Stimulated activated CD8-positive, alpha-beta memory T cell treated with anti-CD3 and anti-CD28 coated beads, Interleukin-7, amount 100 ng/mL, for 1 hour (primary cell): ENCODE data around the gene CFL1.
"Not testable (repeated sequence)": the region's sequence is repeated elsewhere in the genome, so short reads cannot be mapped to it uniquely, and the experiment has no call there.

Source experiments
- DNase-seq, 2 donors: peaks; one replicate each; pipeline ENCODE4 v3.0.0-alpha.2; 2020; ENCODE audit warnings: low read depth in 2 of 2

Gene CFL1

GRCh38 chr11:65859095-65859811 is 1.3 kb upstream of the CFL1 start:
- DNase-seq: peak; percentile 93 to 94

- no peak for DNase-seq
These were observed 704 bp upstream of the CFL1 start for GRCh38 chr11:65858681-65859087.

GRCh38 chr11:65857500-65857852 is 504 bp downstream of the CFL1 start:
- DNase-seq: peak in 1 of 2 donors; percentile 40

- peak; percentile 72 to 73 for DNase-seq
These were observed 1.1 kb downstream of the CFL1 start for GRCh38 chr11:65856689-65857499.

DNA sequence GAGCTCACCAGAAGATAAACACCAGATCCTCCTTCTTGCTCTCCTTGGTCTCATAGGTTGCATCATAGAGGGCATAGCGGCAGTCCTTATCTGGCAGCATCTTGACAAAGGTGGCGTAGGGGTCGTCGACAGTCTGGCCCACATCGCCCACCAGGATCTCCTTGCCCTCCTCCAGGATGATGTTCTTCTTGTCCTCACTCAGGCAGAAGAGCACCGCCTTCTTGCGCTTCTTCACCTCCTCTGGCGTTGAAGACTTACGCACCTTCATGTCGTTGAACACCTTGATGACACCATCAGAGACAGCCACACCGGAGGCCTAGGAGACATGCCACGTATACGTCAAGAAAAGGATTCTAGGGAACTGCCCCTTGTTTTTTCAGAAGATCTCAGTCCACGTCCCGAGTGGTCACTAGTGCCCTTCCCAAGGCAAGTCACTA is 2.0 kb downstream of the CFL1 start:
- DNase-seq: no peak

- DNase-seq: no peak
These were observed 2.8 kb downstream of the CFL1 start for GRCh38 chr11:65854852-65855837.

DNA sequence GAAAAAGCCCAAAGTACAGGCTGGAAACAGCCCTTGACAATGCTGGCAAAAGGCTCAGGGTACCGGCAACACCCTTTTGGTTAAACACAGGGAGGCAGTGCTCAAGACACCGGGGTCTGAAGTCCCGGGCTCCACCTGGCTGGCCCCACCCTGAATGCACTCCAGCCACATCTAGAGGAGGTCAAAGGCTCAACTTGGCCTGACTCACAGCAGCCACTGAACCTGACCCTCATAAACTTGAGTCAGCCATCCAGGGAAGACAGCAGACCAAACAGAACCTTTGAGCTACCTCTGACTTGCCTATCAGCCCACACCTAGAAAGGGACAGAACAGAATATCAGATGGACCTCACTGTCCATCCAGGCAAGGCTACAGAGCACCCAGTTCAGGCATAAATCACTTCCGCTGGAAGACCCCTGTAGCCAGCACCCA is 3.8 kb downstream of the CFL1 start:
- DNase-seq: no peak

DNA sequence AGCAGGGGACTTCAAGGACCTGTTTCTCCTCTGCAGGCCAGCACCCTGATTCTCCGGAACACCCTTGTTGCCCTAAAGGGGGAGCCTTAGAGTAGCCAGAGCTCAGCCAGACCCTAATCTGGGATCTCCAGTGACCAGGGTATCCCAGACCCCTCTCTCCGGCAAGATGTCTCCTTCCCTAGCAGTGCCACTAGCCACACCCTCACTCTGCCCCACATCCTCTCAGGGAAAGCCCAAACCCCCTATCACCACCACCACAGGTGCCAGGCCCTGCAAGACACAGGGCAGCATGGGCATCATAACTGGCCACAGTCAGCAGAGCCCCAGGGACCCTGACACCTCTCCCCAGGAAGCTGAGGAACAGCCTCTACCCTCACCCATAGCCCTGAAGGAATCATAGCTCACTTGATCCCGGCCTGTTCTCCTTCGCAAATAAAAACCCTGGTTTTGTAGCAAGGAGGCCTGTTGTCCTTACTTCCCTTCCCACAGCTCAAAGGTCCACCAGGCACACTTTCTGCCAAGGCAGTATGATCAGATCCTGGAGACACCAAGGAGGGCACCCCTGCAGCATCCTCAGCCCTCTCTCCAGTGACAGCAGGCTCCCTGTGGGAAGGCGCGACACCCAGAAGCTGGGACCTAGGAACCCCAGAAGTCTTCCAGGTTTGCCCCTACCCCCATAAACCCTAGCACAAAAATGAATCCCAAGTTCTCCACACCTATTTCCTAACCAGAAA is 4.6 kb downstream of the CFL1 start:
- no peak for DNase-seq

GRCh38 chr11:65852508-65853245 is 5.3 kb downstream of the CFL1 start:
- DNase-seq: no peak

DNA sequence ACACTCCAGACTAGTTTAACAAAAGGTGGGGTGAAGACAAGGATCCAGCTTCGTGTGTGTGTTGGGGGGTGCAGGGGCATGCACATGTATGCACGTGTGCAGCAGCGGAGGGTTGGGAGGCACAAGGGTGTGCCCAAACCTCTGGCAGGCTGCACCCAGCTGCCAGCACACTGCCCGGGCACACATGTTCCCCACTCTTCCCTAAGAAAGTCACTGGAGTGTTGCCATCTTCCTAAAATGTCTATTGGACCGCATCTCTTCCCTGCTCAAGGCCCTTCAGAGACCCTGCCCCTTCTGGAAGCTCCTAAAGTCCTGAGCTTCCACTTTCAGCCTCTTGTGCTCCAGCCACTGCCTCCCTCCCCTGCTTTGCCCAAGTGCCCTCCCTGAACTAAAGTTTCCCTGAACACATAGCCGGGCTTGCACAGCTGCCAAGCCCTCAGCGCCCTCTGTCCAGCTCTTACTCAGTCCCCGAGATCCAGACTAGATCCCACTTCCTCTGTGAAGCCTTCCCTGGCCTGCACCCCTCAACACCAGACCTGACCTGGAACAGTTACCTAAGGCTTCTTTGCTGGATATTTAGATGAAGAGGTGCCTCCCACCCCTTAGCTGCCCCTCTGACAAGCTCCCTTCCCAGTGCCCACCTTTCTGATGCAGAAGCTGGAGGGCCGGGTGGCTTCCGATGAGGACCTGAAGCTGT is 6.0 kb downstream of the CFL1 start:
- no peak for DNase-seq

GRCh38 chr11:65851083-65851579 is 6.8 kb downstream of the CFL1 start:
- no peak for DNase-seq

DNA sequence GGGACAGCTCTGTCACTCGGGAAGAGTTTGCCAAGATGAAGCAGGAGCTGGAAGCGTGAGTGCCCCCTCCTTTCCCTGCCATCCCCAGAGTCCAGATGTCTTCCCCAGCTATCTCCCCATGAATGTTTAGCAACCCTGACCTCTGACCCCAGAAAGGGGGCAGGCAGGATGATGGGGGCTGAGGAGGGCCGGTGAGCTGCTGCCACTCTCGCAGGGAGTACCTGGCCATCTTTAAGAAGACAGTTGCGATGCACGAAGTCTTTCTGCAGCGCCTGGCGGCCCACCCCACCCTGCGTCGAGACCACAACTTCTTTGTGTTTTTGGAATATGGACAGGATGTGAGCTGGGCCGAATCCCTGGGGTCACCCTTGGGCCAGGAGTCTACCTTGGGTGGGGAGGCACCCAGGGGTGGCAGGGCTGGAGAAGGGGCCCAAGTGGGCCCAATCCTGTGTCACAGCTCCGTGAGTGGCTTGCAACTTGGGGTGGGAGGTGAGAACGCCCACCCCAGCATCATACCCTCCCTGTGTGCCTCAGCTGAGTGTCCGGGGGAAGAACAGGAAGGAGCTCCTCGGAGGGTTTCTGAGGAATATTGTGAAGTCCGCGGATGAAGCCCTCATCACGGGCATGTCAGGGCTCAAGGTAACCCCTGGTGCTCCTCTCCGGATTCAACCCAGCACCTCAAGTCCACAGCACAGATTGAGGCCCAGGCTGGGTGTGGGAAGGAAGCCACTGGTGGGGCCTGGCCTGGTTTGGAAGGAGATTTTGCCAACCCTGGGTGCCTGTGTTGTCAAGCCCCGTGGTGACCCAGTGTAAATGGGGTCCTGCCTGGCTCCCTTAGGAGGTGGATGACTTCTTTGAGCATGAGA is 7.5 kb downstream of the CFL1 start:
- no peak for DNase-seq

DNA sequence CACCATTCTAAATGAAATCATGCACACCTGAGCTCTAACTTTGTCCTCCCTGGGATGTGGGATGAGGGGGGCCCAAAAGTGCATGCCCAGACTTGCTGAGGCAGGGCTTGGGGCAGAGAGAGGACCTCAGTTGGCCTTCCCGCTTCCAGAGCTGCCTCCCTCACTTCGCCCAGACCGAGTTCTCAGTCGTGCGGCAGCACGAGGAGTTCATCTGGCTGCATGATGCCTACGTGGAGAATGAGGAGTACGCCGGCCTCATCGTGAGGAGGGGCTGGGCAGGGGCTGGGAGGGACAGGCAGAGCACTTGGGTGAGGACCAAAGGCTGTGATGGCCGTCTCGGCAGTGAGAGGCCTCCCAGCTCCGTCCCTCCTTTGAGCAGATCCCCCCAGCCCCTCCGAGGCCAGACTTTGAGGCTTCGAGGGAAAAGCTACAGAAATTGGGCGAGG is 8.2 kb downstream of the CFL1 start:
- no peak for DNase-seq

DNA sequence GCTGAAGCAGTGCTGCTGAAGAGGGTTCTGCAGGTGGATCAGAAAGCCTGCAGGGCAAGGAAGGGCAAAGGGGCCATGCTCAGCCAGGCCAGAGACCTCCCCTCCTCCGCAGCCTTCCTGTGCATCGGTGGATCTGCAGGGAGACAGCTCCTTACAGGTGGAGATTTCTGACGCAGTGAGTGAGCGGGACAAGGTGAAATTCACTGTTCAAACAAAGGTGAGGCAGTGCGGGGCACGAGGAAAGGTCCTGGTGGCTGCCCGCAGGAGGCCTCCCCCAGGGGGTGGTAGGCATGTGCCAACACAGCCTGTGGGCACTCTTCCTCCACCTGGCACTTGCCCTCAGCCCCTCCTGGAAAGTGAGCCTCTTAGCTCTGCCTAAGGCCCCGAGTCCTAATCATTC is 8.6 kb downstream of the CFL1 start:
- DNase-seq: no peak

DNA sequence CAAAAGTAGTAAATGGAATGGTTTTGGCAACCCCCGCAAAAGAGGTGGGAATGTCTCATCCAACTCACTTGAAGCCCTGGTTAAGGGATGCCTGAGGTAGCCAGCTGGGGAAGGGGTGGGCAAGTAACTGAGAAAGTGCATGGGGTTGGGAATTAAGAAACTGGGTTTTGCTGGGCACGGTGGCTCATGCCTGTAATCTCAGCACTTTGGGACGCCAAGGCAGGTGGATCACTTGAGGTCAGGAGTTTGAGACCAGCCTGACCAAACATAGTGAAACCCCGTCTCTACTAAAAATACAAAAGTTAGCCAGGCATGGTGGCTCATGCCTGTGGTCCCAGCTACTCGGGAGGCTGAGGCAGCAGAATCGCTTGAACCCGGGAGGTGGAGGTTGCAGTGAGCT is 9.3 kb downstream of the CFL1 start:
- not testable (repeated sequence) for DNase-seq

- no peak for DNase-seq
These were observed 10.2 kb downstream of the CFL1 start for GRCh38 chr11:65847746-65848145.

DNA sequence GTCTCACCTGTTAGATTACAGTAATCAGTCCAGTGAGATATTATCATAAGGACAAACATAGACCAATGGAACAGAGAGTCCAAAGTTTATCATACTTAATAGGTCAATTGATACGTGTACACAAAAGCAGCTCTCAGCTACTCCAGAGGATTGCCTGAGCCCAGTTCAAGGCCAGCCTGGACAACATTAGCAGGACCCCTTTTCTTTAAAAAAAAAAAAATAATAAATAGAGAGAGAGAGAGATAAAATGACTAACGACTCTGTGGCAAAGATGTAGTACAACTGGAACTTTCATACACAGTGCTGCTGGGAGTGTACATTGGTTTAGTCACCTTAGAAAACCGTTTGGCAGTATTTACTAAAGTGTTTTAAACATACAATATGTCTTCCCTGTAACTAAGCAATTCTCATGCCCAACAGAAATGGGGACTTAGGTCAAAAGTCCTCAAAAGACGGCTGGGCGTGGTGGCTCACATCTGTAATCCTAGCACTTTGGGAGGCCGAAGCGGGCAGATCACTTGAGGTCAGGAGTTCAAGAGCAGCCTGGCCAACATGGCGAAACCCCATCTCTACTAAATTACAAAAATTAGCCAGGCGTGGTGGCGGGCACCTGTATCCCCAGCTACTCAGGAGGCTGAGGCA is 13.6 kb downstream of the CFL1 start:
- no peak for DNase-seq

DNA sequence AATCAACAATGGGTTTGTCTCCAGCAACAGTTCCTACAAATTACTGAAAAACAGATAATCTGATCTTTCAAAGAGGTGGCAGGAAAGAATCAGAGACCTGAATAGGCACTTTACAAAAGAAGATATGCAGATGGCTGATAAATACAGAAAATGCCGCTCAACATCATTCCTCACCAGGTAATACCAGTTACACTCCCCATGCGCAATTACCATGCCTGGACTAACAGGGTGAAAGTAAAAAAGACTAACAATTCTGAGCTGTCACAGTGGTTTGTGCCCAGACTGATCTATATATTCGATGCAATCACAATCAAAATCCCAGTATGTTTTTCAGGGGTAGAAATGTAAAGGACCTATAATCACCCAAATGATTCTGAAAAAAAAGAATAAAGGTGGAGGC is 14.2 kb downstream of the CFL1 start:
- DNase-seq: no peak
